HEK293 (cell line): Measurements from ENCODE around the gene BHLHE41.

Experiments used
- CTCF ChIA-PET: fragments of 350-600 bp; formaldehyde crosslinking; extraction: SDS; loops from one replicate; lab custom pipeline; 2021; ENCODE audit warnings: antibody characterized with exemption; lab: Yijun Ruan, JAX
- POLR2A ChIA-PET: fragments of 300-600 bp; formaldehyde crosslinking; extraction: SDS; loops from one replicate; lab custom pipeline; 2020; ENCODE audit warnings: antibody characterized with exemption, inconsistent platforms; lab: Yijun Ruan, JAX
- H3K27ac ChIP-seq: fragments of 200-500 bp; sonication (Bioruptor generic); 2 replicates; pipeline ENCODE4 v1.5.1; 2014; ENCODE audit warnings: low read depth, low read length, control low read depth, inconsistent platforms; ENCODE audit errors: extremely low read depth
- H3K36me3 ChIP-seq, 2 experiments: fragments of 200-500 bp in 1 of 2; sonication (Bioruptor generic) in 1 of 2; 1 replicate in 1 of 2; 2 replicates in 1 of 2; pipeline ENCODE4 v1.5.1; 2014 to 2017; ENCODE audit warnings: inconsistent platforms in 2 of 2, low read length in 2 of 2; ENCODE audit not compliant: control insufficient read depth in 2 of 2, insufficient read depth in 1 of 2
- H3K4me1 ChIP-seq: fragments of 200-500 bp; sonication (Bioruptor generic); 2 replicates; pipeline ENCODE4 v1.5.1; 2014; ENCODE audit warnings: mild to moderate bottlenecking, low read length, inconsistent platforms; ENCODE audit not compliant: control insufficient read depth, insufficient read depth
- H3K4me3 ChIP-seq: 2 replicates; pipeline ENCODE4 v1.5.1; 2011; ENCODE audit warnings: low read depth, mild to moderate bottlenecking, control low read depth, low read length, moderate library complexity
- H3K9me3 ChIP-seq: fragments of 200-500 bp; sonication (Bioruptor generic); 2 replicates; pipeline ENCODE4 v1.5.1; 2014; ENCODE audit warnings: low read depth, low read length, inconsistent platforms; ENCODE audit not compliant: control insufficient read depth, insufficient read depth
- AEBP2 ChIP-seq: fragments of 450-650 bp; formaldehyde crosslinking; IDR thresholded peaks from 2 replicates; pipeline ENCODE4 v1.5.1; 2016; ENCODE audit warnings: missing biosample characterization, missing genetic modification characterization, borderline replicate concordance
- HOXC10 ChIP-seq: sonication (generic); formaldehyde crosslinking; IDR thresholded peaks from 2 replicates; pipeline ENCODE4 v1.8.1; 2023; ENCODE audit warnings: mild to moderate bottlenecking, missing genetic modification reagents
- REST ChIP-seq: fragments of 450-650 bp; formaldehyde crosslinking; IDR thresholded peaks from 2 replicates; pipeline ENCODE4 v1.5.1; 2016; ENCODE audit warnings: missing biosample characterization, missing genetic modification characterization
- ZBTB8A ChIP-seq: fragments of 450-650 bp; formaldehyde crosslinking; IDR thresholded peaks from 2 replicates; pipeline ENCODE4 v1.5.1; 2016; ENCODE audit warnings: missing biosample characterization, missing genetic modification characterization
- ZIC2 ChIP-seq: fragments of 450-650 bp; formaldehyde crosslinking; IDR thresholded peaks from 2 replicates; pipeline ENCODE4 v1.5.1; 2016; ENCODE audit warnings: missing biosample characterization, missing genetic modification characterization
- ZNF132 ChIP-seq: fragments of 450-650 bp; formaldehyde crosslinking; IDR thresholded peaks from 2 replicates; pipeline ENCODE4 v1.5.1; 2017; ENCODE audit warnings: missing biosample characterization, missing genetic modification characterization, borderline replicate concordance
- ZNF2 ChIP-seq: fragments of 450-650 bp; formaldehyde crosslinking; IDR thresholded peaks from 2 replicates; pipeline ENCODE4 v1.5.1; 2016; ENCODE audit warnings: missing biosample characterization, missing genetic modification characterization
- ZNF23 ChIP-seq: fragments of 450-650 bp; formaldehyde crosslinking; IDR thresholded peaks from 2 replicates; pipeline ENCODE4 v1.5.1; 2016; ENCODE audit warnings: missing biosample characterization, missing genetic modification characterization, borderline replicate concordance
- ZNF274 ChIP-seq, 2 experiments: fragments of 200-500 bp in 1 of 2; fragments of 450-650 bp in 1 of 2; sonication (Bioruptor generic) in 1 of 2; formaldehyde crosslinking in 1 of 2; IDR thresholded peaks; 2 replicates each; pipeline versions ENCODE4 v1.5.1 to v1.6.1; 2014 to 2016; ENCODE audit warnings: borderline replicate concordance in 1 of 2, inconsistent platforms in 1 of 2, low read length in 1 of 2, missing biosample characterization in 1 of 2, missing genetic modification characterization in 1 of 2
- ZNF280D ChIP-seq: fragments of 450-650 bp; formaldehyde crosslinking; IDR thresholded peaks from 2 replicates; pipeline ENCODE4 v1.5.1; 2016; ENCODE audit warnings: missing biosample characterization, missing genetic modification characterization
- ZNF311 ChIP-seq: fragments of 450-650 bp; formaldehyde crosslinking; IDR thresholded peaks from 2 replicates; pipeline ENCODE4 v1.5.1; 2017; ENCODE audit warnings: missing biosample characterization, missing genetic modification characterization, borderline replicate concordance
- ZNF335 ChIP-seq: fragments of 450-650 bp; formaldehyde crosslinking; conservative IDR thresholded peaks from 2 replicates; pipeline ENCODE4 v1.5.1; 2016; ENCODE audit warnings: missing biosample characterization, missing genetic modification characterization
- ZNF354C ChIP-seq: fragments of 450-650 bp; formaldehyde crosslinking; IDR thresholded peaks from 2 replicates; pipeline ENCODE4 v1.5.1; 2016; ENCODE audit warnings: missing biosample characterization, missing genetic modification characterization, low read depth, borderline replicate concordance
- ZNF366 ChIP-seq: fragments of 450-650 bp; formaldehyde crosslinking; conservative IDR thresholded peaks from 2 replicates; pipeline ENCODE4 v1.5.1; 2016; ENCODE audit warnings: missing biosample characterization, missing genetic modification characterization
- ZNF621 ChIP-seq: fragments of 450-650 bp; formaldehyde crosslinking; IDR thresholded peaks from 2 replicates; pipeline ENCODE4 v1.5.1; 2017; ENCODE audit warnings: missing biosample characterization, missing genetic modification characterization

BHLHE41 gene

GRCh38 chr12:26148291-26148690 lies 23.5 kb upstream of the BHLHE41 start:
- no peak overlapping the region for H3K4me3 ChIP-seq
- ChIA-PET POLR2A (no interaction called here), CTCF (interaction anchor here (1.0 kb wide), 1 partner anchor 555 kb away, joined by 3 read pairs; no protein-coding TSS in a partner anchor)
- H3K9me3 ChIP-seq = no peaks in the 10 kb centered on the region
- TF ChIP-seq ZNF621 (tag by site-specific recombination) (no peak), ZNF2 (tag by site-specific recombination) (no peak), ZNF23 (tag by site-specific recombination) (no peak)
- peaks cover under 1% of the 10 kb centered on the region; the same call in 1 of the 2 replicates for H3K4me1 ChIP-seq
- no peak overlapping the region for H3K27ac ChIP-seq
- H3K36me3 ChIP-seq = no peaks in the 10 kb centered on the region

GRCh38 chr12:26143291-26143690 lies 18.5 kb upstream of the BHLHE41 start:
- CTCF ChIA-PET = interaction anchor here (0.6 kb wide), 2 partner anchors 83 to 742 kb away, joined by 3 read pairs; no protein-coding TSS in a partner anchor
- no peak overlapping the region for H3K27ac ChIP-seq
- no peak overlapping the region for H3K4me3 ChIP-seq
- no peaks in the 10 kb centered on the region for H3K9me3 ChIP-seq
- TF ChIP-seq ZNF311 (tag by site-specific recombination) = no peak
- TF ChIP-seq AEBP2 (tag by site-specific recombination) = no peak
- no peak for TF ChIP-seq ZNF366 (tag by site-specific recombination)
- no peak for TF ChIP-seq ZNF132 (tag by site-specific recombination)
- no peak for TF ChIP-seq ZBTB8A
- no peak for TF ChIP-seq ZNF354C (tag by site-specific recombination)
- no peak for TF ChIP-seq ZNF274 (IDR thresholded peaks at IDR 0.05; ENCODE audit: low read length)
- no peak for TF ChIP-seq ZNF274 (tag by site-specific recombination; IDR thresholded peaks at IDR 0.05; ENCODE audit: borderline replicate concordance)
- TF ChIP-seq ZNF280D (tag by site-specific recombination) = no peak
- no peak for TF ChIP-seq ZNF335 (tag by site-specific recombination)
- TF ChIP-seq HOXC10 = no peak
- TF ChIP-seq REST (tag by site-specific recombination) = no peak
- TF ChIP-seq ZIC2 (tag by site-specific recombination) = no peak
- TF ChIP-seq, all 188 proteins: peak for 0
- Histone ChIP-seq H3K4me1 (no peaks in the 10 kb centered on the region), H3K36me3 (no peaks in the 10 kb centered on the region)
- POLR2A ChIA-PET = no interaction called here
